GM19099 (cell line): ENCODE results near the gene HPGD.

ENCODE experiments used
- POLR2A ChIP-seq: IDR thresholded peaks from 3 replicates; pipeline ENCODE4 v1.6.1; 2011; ENCODE audit warnings: low read depth; ENCODE audit not compliant: insufficient read length; ENCODE audit errors: extremely low read depth

The HPGD gene

GRCh38 chr4:174538123-174538875 is 16.0 kb upstream of the HPGD start:
- no peak for TF ChIP-seq POLR2A

GRCh38 chr4:174537634-174538033 is 15.3 kb upstream of the HPGD start:
- no peak for TF ChIP-seq POLR2A

- no peak for TF ChIP-seq POLR2A
Measured at GRCh38 chr4:174534461-174534860, 12.2 kb upstream of the HPGD start.

GRCh38 chr4:174532445-174532844 is 10.2 kb upstream of the HPGD start:
- no peak for TF ChIP-seq POLR2A

- TF ChIP-seq POLR2A: no peak
Measured at GRCh38 chr4:174531486-174531885, 9.2 kb upstream of the HPGD start.

DNA sequence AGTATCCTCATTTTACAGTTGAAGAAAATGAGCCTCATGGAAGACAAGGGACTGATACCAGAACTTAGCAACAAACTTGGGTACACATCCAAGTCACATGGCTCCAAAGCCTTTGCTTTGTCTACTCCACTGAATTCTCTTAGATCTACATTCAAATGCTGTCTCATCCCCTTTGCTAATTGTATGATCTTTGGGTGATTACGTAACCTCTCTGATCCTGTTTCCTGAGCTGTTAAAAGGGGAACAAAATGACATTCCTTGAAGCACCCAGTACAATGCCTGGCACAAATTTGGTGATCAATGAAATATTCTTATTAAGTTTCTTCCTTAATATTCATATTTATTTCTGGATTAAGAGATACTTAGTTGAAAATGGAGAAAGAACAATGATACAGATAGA is 5.9 kb upstream of the HPGD start:
- TF ChIP-seq POLR2A: no peak

DNA sequence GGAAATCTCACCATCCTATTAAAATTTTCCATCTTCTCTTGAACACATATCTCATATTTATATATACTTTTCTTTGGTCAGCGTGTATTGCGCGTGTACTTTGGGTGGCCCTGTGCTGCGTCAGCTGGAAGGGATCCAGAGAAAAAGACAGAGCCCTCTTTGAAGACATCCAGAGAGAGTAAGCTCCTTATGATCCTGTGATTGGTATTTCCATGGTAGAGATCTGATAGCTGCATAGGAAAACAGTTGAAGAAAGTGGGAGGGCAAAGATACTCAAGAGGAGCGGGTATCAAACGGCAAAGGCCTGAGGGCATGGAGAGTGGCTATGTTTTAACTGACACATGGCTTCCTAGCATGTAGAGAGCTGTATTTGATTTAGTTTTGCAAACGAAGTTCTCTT is 4.4 kb upstream of the HPGD start:
- no peak for TF ChIP-seq POLR2A

- no peak for TF ChIP-seq POLR2A
Measured at GRCh38 chr4:174524242-174524641, 2.0 kb upstream of the HPGD start.

GRCh38 chr4:174523025-174523693 is 871 bp upstream of the HPGD start:
- TF ChIP-seq POLR2A: no peak

- TF ChIP-seq POLR2A: no peak
Measured at GRCh38 chr4:174521800-174522182, 497 bp downstream of the HPGD start.

DNA sequence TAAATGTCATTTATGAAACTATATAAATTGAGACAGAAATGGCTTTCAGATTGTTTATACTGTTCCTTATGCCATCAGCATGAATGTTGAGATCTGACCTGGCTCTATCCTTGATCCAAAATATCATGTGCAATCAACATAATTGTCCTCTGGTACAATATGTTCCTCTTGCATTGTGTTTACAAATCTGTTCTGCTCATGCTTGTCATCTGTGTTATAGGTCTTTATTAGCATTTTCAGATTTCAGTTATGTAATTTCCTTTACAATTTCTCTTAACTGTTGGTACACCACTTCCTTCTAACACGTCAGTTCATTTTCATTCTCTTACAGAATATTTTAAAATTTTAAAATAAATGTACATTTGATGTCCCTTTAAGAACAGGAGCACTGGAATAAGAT is 1.6 kb downstream of the HPGD start:
- TF ChIP-seq POLR2A: no peak

GRCh38 chr4:174517502-174518445 is 4.5 kb downstream of the HPGD start:
- no peak for TF ChIP-seq POLR2A

DNA sequence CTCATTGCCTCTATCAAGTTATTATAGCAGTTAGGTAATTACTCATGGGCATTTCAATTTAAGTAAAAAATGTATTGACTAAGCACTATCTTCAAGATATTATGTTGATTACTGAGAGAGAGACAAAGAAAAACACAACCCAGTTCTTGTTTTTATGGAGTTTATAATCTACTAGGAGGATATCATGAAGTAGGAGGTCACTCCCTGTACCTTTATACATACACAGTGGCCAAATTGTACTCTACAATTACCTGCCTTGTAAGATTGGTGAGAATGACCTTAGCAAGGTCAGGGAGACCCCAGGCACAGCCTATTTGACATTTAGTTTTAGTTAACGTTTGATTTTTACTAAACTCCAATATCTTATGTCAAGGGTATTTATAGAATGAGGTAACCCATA is 5.5 kb downstream of the HPGD start:
- no peak for TF ChIP-seq POLR2A

GRCh38 chr4:174516345-174516744 is 5.9 kb downstream of the HPGD start:
- TF ChIP-seq POLR2A: no peak

DNA sequence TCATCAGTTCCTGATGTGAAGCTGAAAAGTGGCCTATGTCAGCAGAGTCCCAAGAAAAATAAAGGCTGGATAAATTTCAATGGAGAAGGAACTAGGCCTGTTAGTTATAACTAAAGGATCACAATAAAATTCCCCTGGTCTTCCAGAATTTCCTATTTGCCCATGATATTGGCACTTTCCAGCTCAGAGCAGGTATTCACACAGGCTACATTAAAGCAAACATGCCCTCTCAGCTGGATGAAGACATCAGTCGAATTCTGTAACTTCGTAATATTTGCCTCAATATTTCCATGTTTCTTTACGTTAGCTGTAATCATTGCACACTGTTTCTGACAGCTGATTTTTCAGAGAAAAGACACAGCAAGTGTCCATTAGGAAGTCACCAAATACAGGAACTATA is 9.5 kb downstream of the HPGD start:
- TF ChIP-seq POLR2A: no peak
